ENCODE data around the gene TOP1. TPM values are rescaled to one million over a fixed set of nuclear protein-coding genes. Genes with fewer than 3 reads are reported as not detected.

The TOP1 gene
- total RNA-seq, 4 donors from 2014 or later = 27.6 to 70.6 (median 40.4) TPM

DNA sequence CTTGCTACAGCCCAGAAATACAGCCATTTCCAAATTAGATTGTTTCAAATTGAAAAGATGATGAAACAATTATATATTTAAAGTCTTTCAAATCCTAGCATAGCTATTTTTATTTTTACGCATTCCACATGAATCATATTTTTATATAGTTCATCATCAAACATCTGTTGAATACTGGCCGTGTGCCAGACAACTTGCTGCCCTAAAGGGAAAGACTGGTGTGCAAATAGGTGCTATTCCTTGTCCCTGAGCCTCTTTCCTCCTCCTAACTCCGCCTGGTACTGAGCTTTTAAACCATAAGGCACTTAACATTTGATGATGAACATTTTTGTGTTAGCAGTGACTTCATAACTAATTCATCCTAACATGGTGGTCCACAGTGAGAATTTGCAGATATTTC lies 90.0 kb downstream of the TOP1 start:
- TF ChIP-seq, protein P1, sequence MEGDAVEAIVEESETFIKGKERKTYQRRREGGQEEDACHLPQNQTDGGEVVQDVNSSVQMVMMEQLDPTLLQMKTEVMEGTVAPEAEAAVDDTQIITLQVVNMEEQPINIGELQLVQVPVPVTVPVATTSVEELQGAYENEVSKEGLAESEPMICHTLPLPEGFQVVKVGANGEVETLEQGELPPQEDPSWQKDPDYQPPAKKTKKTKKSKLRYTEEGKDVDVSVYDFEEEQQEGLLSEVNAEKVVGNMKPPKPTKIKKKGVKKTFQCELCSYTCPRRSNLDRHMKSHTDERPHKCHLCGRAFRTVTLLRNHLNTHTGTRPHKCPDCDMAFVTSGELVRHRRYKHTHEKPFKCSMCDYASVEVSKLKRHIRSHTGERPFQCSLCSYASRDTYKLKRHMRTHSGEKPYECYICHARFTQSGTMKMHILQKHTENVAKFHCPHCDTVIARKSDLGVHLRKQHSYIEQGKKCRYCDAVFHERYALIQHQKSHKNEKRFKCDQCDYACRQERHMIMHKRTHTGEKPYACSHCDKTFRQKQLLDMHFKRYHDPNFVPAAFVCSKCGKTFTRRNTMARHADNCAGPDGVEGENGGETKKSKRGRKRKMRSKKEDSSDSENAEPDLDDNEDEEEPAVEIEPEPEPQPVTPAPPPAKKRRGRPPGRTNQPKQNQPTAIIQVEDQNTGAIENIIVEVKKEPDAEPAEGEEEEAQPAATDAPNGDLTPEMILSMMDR (IDR thresholded peaks at IDR 0.05) = no peak
- ATAC-seq (ENCODE audit: low FRiP score) = no peak
- DNase-seq (ENCODE audit: low spot score) = no peak

DNA sequence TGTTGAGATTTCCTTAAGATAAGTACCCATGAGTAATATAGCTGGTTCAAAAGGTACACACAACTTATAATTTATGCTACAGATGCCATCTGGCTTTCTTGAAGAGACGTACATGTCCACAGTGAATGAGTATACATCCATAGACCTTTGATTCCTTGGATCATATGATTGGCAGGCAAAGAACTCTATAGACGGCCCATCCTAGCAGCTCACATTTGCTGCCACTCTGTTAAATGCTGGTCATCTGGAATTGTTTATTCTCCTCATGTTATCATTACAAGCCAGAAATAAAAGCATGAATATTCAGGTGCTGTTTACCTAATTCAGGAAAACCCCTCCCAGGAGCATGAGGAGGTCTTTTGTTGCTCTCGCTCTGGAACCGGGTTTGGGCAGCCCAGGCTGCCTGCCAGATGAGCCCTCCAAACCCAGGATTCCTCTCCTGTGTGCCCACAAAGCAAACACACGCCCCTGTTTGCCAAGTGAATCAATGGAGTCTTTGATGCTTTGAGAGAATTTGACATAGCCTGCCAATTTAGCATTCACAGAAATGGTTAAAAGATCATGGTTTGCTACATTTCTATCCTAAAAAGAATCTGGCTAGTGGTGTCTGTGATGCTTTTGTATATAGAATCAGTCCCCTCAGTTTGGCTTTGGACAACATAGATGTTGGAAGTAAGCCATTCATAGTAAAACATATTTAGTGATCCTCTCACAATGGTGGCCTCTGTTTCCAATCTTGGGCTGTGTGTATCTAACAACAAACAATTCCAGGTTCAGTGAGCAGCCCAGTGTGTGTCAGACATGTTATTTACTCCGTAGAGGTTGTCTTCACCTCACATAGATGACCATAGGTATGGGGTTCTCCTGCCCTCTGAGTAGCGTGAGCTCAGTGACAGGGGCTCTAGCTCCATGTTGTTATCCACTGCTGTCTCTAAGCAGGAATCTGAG lies 91.3 kb downstream of the TOP1 start:
- TF ChIP-seq, protein P1 (IDR thresholded peaks at IDR 0.05) = no peak
- DNase-seq (ENCODE audit: low spot score) = no peak
- ATAC-seq (ENCODE audit: low FRiP score) = no peak

DNA sequence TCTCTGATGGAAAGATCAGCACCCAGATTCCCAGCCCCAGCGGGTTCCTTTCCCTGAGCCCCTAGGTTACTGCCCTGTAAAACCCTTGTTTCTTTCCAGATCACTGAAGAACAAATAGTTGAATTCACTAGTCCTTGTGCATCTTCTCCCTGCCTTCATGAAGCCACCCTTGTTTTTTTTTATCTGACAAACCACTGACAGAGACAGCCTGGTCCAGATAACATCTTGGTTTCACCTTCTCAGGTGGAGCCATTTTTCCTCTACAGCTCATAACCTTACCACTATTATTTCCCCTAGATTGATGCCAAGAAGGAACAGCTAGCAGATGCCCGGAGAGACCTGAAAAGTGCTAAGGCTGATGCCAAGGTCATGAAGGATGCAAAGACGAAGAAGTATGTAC lies 92.8 kb downstream of the TOP1 start:
- ATAC-seq (ENCODE audit: low FRiP score) (no peak), DNase-seq (ENCODE audit: low spot score) (no peak)
- TF ChIP-seq, protein P1 (IDR thresholded peaks at IDR 0.05) = no peak

DNA sequence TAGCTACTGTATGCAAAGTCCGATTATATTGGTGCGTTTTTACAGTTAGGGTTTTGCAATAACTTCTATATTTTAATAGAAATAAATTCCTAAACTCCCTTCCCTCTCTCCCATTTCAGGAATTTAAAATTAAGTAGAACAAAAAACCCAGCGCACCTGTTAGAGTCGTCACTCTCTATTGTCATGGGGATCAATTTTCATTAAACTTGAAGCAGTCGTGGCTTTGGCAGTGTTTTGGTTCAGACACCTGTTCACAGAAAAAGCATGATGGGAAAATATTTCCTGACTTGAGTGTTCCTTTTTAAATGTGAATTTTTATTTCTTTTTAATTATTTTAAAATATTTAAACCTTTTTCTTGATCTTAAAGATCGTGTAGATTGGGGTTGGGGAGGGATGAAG lies 95.0 kb downstream of the TOP1 start:
- TF ChIP-seq, protein P1 (IDR thresholded peaks at IDR 0.05) = no peak
- no peak for ATAC-seq (ENCODE audit: low FRiP score)
- DNase-seq (ENCODE audit: low spot score) = no peak

DNA sequence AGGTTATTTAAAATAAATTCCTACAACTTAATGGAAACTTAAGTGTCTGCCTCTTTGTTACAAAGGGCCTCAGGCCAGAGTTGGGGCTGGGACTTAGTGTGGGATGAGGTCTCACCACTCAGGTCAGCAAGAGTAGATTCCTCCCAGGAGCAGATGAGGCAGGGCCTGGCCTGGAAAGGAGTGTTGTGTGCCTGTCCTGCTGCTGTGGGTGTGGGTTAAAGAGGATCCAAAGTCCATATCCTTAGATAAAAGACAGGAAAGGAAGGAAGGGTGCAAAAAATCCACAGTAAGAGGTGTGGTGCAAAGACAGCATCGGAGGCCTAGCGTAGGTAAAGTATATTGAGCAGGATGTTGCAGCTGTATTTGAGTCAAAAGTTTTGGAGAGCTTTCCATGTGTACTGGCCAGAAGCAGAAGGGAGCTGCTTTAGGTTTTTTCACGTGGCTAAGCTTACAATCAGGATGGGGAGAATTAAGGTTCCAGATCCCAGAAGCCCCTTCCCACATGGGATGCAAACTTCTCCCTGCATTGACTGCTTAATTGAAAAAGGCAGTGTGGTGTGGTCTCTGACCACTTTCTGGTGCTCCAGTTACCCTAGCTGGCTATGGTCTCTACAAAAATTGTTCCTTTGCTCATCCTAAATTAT lies 96.0 kb downstream of the TOP1 start:
- DNase-seq (ENCODE audit: low spot score) (no peak), ATAC-seq (ENCODE audit: low FRiP score) (no peak)
- TF ChIP-seq, protein P1 (IDR thresholded peaks at IDR 0.05) = no peak

DNA sequence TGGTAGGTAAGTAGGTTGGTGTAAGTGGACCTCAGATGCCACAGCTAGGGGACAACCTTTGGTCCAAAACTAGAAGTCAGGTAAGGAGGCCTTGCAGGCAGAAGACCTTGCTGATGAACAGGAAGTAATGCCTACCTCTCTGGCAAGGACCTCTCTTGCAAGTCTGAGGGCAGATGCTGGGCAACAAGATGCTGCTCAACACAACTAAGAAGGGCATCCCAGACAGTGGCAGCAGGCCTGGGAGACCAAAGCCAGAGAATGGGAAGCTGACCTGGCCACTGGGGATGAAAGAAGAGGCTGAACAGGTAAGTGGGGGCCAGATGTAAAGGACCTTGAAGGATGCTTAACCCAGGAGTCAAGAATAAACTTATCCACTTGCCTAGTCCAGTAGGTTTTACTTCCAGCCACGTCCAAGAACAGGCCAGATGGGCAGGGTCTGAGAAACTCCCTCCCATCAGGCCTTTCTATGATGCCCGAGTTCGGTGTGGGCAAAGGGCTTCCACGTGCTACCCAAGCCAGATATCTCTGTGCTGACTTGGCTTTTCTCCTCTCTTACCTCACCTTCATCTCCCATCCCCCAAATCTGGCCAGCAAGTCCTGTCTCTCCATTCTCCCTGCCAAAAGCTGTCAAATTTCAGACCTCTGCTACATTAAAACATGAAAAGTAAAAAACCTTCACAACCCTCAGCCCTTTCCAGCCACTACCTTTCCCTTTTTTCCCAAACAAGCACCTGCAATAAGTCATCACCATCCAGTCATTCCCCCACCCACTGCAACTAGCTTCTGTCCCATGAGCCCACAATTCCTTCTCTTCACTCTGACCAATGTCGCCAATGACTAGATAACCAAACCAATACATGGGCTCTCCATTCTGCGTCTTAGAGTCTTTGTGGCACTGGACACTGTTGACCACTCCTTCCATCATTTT lies 97.2 kb downstream of the TOP1 start:
- DNase-seq (ENCODE audit: low spot score) (no peak), ATAC-seq (ENCODE audit: low FRiP score) (no peak)
- TF ChIP-seq, protein P1 (IDR thresholded peaks at IDR 0.05) = no peak

Data from omental fat pad (tissue), 4 donors.